GF-D8 (cell line): Measurements from ENCODE around the gene GJC2.

Source experiments
- DNase-seq: peaks from one replicate; lab custom pipeline; 2025; lab: John Stamatoyannopoulos, UW

GJC2 gene

DNA sequence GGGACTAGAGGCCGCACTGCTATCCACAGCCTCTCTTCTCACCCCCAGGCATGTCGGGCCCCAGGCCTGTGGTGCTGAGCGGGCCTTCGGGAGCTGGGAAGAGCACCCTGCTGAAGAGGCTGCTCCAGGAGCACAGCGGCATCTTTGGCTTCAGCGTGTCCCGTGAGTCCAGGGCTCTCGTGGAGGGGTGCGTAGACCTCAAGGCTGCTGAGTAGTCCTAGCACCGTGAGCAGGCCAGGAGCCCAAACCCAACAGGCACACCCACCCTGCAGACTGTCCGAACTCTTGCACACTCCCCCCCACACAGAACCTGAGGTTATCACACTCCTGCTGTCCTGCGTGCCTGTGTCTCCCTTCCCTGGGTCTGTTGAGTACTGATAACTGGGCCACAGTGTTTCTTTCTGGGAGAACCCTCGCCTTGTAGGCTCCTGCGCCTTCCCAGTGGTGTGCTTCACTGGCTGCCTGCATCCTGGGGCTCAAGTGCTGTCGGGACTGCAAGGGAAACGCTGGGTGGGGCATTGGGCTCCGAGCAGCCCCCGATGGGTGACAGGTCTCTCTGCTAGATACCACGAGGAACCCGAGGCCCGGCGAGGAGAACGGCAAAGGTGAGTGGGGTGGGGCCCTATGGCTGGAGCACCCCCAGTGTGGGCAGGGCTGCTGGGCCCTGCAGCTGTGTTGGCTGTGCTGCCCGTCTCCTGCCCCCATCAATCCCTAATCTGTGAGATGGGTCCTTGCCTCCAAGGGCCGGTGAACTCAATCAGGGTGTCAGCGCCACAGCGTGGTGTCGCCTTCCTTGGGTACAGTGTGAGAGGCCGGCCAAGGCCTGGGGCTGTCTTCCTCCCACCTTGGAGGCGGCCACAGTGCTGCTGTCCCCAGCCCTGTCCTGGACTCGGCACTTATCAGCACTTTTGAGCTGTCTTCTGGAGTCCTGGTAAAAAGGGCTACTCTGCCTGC is 4.0 kb upstream of the GJC2 start:
- DNase-seq, result no peak

DNA sequence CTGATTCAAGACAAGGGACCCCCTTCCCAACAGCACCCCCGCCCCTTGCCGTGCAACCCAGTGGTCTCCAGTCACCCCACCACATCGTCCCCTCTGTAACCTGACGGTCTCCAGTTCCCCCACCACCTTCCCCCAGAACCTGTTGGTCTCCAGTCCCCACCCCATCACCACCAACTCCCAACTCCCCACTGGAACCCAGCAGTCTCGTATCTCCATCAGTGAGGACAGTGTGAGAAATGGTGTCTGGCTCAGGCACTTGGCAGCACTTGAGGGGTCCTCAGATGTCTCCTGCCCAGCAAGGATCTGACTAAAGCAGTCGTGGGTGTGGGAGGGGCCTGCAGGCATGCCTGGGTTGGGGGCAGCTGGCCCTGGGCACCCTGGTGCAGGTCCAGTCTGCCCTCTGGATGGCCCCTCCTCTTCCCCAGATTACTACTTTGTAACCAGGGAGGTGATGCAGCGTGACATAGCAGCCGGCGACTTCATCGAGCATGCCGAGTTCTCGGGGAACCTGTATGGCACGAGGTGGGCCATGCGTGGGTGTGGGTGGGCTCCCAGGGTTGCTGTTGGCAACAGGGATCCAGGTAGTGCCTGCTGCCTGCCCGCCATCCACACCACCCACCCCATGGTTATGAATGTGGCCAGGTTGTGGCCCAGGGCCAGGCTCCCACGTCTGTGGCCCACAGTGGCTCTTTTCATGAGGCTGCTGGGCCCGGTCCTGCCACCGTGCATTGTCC is 3.1 kb upstream of the GJC2 start:
- no peak for DNase-seq

DNA sequence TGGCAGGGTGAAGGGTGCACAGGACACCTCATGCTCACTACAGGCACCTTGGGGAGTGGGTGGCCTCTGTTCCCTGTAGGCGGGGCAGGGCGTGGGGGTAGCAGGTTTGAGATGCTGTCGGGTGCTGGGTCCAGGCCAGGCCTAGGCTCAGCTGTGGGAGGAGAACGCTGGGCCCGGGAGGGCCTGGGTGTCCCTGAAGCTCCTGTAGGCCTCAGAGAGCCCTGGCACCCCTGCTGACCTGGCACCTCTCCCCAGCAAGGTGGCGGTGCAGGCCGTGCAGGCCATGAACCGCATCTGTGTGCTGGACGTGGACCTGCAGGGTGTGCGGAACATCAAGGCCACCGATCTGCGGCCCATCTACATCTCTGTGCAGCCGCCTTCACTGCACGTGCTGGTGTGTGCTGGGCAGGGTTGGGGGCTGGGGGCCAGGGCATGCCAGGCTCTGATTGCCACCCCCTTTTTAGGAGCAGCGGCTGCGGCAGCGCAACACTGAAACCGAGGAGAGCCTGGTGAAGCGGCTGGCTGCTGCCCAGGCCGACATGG is 2.5 kb upstream of the GJC2 start:
- DNase-seq, result no peak

DNA sequence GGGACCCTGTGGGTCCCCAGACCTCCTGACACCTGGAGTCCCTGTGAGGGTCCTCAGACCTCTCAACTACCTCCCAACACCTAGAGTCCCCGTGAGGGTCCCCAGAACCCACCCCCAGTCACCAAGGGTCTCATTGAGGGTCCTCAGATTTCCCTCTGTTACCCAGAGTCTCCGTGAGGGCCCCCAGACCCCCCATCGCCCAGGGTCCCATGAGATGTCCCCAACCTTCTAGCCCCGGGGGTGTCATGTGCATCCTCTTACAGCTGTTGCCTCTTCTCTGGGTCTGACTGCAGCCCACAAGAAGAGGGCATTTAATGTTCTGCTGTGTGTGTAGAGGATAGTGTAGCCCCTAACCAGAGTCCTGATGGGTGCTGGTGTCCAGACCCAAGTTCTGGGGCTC is 2.0 kb upstream of the GJC2 start:
- no peak for DNase-seq

DNA sequence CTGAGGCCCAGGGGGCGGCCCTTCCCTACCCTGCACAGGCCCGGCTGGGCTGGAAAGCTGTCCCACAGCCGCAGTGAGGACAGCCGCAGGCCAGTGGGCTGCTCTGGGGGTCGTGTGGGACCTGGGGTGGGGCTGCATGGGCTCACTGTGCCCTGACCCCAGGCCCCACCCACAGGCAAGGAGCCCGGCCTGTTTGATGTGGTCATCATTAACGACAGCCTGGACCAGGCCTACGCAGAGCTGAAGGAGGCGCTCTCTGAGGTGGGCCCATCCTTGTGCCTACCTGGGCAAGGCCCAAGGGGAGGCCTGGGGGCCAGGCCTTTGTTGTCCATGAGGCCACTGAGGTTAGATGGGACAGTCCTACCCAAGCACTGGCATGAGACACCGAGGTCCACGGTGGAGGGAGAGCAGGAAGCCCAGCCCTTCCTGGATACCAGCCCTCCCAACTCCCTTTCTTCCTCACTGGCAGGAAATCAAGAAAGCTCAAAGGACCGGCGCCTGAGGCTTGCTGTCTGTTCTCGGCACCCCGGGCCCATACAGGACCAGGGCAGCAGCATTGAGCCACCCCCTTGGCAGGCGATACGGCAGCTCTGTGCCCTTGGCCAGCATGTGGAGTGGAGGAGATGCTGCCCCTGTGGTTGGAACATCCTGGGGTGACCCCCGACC is 1.4 kb upstream of the GJC2 start:
- no peak for DNase-seq

DNA sequence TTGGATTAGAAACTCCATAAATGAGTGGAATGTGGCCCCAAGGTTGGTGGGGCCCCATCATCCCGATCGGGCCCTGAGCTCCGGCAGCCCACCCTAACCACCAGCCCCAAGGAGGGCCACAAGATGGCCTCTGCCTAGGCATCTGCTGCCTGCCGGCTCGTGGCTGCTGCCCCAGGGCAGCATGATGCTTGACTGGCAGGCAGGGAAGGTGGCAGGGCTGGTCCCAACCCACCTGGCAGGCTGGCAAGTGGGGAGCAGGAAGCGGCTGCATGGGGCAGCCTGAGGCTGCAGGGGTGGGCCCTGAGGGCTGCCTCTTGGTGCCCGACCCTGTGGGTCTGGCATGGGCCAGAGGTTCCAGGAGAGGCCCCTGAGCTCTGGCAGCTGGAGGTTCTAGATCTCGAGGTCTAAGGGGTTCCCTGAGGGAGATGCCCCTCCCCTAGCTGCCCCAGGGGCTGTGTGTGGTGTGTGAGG is 760 bp upstream of the GJC2 start:
- no peak for DNase-seq

DNA sequence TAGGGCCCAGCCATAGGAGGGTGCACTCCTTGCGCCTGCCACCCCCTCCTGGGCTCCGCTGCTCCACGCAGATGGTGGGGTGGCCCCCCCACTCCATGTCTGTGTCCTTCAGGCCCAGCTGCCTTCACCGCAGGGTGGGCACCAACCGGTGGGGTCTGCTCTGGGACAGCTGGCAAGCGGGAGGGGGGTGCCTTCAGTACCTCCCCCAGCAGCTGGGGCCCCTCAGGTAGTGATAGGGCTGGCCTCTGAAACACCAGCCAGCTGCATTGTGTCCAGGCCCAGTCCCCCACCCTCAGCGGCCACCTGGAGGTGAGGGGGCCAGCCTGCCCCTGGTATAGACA is 360 bp downstream of the GJC2 start:
- DNase-seq, result no peak

DNA sequence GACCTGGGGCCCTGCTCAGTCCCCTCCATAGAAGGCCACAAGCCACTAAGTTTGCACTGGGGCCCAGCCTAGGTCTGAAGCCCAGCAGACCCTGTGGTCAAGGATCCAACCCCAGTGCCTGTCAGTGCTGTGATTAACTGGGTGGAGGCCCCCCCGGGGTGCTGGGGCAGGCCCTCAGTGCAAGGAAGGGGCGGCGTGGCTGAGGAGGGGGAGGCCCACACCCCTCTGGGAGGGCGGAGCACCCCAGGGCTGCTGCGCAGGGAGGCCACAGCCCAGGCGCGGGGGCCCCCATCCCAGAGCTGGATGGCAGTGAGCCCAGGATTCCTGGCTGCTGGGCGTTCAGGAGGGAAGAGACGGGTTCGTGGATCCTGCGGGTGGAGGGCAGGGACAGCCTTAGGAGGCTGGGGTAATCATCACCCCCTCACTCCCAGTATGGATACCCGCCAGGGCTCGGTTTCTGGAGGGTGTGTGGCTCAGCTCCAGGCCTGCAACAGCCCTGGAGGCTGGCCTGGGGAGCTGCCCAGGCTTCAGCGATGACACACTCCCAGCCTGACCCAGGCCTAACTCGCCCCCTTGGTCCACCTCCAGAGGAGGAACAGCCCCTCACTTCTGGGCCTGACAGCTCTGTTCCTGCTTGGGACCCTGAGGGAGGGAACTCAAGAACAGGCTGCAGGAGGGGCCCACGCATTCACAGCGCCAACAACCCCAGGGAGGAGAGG is 890 bp downstream of the GJC2 start:
- no peak for DNase-seq

DNA sequence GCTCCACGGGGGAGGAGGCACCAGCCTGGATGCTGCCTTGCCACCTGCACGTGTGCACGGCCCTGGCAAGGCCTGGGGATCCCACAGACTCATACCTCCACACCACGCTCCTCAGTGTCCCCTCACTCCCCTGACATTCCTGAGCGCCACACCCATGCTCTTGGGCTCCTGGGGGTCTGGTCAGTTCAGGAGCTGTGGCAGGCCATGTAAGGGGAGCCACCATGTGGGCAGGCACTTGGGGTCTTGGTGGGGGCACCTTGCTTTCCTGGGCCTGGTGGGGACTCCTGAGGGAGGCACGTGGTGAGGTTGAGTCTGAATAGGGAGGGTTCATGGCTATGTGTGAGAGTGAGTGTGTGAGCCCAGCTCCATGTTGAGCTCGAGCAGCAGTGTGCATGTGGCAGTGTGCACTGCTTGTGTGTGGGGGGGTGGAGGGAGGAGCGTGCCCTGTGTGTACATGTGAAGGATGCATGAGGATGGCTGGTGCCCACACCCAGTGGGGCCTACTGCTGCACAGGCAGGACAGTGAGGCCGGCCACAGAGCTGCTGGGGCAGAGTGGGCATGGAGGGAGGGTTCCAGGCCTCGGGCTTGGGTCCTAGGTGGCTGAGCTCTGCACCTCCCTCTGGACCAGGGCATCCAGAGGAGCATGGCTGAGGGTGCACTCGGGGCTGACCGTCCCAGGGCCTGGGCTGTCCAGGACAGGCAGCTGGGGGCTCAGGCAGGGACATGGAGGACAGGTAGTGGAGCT is 1.6 kb downstream of the GJC2 start:
- no peak for DNase-seq

DNA sequence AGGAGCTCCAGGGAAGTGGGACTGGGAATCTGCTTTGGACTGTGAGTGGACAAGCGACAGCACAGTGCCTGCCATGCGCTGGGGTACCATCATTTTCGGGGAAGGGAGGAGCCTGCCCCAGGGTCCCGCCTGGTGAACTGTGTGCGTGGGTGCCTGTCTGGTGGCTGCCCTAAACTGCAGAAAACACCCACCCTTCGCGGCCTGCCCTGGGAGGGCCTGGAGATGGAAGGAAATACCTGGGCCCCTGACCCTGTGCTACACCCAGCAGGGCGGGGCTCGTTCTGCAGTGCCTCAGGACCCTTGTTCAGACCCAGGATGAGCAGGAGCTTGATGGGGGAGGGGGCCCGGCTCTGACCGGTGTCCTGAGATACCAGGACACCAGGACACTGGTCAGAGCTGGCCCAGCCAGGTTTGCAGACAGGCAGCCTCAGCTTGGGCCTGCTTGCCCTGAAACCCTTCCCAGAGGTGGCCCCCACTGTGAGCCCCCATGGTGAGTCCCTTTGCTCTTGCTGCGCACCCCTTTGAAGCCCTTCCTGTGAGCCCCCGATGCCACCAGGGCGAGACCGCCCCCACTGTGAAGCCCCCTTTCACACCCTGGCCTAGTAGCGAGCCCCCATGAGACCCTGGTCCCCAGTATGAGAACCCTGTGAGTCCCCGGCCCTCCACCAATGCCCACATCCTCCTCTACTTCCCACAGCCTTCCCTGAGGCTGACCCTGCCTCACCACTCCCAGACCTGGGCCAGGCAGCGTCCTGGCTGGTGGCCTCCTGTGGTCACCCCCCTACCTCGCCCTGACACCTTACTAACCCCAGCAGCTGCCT is 2.6 kb downstream of the GJC2 start:
- DNase-seq, result no peak

DNA sequence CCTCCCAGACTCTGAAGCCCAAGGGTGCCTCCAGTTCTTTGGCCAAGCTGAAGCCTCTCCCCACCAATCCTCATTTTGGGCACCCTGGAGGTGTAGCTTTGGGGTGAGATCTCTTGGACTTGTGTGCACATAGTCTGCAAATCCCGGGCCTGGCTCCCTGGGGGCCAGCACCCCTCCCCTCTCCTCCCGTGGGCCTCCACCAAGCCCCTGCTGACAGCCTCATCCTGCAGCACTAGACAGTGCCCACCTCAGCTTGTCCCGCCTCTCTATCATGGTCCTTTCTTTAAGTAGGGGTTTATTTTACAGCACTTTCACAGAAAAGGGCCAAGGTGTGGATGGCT is 3.2 kb downstream of the GJC2 start:
- DNase-seq, result no peak

DNA sequence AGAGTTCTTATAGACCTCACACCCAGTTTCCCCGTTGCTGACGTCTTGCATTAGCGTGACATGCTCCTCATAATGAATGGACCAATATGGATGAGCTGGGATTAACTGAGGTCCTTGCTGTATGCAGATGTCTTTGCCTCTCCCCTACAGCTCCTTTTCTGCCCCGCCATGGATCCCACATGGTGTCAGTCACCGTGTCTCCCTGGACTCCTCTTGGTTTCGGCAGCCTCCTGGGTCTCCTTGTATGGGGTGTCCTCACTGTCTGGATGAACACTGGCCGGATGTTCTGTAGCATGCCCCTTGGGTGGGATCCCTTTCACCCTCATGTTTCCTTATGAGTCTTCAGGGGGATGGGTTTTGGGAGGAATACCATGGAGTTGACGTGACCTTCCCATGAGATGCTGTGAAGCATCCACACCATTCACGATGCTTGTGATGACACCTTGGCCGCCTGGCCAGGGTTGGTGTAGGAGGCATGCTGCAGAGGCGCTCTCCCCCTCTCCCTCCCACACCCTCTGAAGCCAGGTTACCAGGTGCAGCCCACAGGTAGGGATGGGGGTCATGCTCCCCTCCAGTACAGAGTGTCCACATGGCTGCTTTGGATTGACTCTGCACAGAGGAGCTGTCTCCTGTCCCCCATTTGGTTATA is 4.4 kb downstream of the GJC2 start:
- no peak for DNase-seq

DNA sequence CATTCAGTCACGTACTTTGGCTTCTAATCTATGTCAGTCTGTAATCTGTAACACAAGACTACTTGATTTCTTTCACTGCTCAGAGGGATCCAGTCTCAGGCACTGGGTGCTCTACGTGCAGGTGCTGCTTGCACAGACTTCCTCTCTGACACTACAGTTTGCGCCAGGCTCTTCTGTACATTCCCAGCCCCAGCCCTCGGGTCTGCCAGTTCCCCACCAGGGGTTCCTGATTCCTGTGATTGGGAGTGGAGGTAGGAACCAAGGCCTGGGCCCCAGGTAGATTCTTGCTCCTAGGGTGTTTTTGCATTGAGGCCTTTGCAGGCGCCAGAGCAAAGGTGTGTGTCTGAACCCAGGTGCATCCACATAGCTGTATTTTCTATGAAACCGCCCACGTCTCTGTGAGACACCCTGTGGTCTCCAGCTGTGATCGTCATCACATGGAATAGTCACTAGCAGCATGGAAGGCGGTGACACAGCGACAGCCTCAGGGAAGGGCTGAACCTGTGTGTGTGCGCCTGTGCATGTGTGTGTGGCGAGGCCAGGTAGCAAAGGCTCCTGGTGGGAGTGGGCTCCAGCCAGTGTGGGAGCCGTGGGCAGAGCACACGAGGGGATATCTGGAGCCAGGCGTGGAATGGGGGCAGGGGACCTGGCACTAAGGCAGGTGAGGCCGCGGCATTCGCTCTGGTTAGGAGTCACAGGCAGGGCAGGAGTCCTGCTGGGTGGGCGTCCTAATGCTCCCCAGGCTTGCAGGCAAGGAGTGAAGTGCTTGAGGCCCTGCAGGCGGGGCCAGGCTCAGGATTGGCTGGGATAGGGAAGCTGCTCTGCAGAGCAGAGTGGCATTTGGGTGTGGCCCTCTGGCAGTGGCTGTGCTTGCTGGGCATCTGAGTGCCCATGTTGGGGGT is 5.2 kb downstream of the GJC2 start:
- no peak for DNase-seq

DNA sequence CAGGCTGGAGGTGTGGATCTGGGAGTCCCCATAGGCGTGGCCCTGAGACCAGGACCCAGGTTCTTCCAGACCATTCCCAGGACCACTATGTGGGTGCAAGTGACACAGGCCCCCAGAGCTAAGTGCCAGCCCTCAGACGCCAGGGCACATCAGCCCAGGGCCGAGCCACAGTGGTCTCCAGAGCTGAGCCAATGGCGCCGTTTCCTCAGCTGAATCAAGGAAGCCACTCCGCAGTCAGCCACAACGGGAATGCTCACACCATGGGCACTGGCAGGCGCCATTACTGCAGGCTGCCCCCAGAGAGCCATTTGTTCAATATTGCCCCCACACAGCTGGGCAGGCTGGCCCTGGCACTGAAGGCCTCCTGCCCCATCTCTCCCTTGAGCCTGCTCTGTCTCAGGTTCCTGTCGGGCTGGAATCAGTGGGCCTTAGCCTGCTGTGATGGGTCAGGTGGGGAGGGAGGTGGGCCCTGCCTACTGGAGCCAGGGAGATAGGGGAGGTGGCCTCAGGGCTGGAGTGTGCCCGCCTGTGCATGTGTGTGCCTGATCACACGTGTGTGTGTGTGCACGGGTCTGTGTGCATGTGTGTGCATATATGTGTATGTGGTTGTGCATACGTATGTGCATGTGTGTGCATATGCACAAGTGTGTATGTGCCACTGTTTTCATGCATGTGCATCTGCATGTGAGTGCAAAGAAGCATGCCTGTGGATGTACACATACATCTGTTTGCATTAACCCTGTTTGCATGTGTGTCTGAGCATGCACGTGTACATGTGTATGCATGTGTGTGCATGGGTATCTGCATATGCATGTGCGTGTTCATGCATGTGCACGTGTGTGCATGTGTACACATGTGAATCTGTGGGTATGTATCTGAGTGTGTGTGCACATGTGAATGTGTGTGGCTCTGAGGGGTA is 6.1 kb downstream of the GJC2 start:
- no peak for DNase-seq

DNA sequence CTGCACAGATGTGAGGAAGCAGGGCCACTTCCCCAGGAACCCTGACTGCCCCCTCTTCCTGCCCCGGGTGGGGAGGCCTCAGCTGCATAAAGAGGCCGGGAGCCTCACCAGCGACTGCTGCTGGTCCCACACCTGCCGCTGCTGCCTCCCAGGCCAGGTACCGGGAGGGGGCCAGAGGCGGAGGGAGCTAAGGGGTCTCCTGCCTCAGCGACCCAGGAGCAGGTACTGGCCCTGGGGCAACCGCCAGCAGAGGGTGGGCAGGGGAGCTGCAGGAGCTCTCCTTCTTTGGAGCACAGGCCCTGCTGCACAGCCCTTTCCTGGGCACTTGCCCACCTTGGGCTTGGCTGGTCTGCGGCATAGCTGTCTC is 6.8 kb downstream of the GJC2 start:
- no peak for DNase-seq

DNA sequence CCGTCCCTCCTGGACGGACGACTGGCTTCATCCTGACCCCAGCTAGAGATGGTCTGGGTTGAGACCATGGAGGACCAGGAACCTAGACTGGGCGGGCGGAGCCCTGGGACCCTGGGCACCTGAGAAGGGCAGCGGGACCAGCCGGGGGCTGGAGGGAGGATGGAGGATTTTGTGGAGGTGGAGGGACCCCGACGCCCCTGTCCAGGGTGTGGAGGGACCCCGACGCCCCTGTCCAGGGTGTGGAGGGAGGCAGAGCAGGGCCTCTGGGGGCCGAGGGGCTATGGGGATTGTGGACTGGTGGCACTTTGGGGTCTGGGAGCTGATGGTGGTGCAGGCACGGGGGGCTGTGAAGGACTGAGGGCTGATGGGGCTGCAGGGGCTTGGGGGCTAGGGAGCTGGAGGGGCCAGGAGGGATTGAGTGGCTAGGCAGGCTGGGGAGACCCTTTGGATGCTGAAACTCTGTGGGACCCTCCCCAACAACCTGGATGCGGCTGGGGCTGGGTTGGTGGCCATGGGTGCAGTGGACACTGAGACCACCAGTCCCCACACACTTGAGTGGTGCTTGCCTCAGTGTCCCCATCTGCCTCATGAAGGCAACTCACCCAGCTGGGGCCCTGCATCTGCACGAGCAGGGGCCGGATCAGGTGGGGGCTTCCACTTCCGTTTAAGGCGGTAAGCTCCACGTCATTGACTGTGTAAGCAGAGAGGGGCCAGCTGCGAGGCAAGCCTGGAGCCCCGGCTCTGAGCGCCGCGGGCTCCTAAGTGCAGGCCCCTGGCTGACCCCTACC is 7.4 kb downstream of the GJC2 start:
- DNase-seq, result no peak

DNA sequence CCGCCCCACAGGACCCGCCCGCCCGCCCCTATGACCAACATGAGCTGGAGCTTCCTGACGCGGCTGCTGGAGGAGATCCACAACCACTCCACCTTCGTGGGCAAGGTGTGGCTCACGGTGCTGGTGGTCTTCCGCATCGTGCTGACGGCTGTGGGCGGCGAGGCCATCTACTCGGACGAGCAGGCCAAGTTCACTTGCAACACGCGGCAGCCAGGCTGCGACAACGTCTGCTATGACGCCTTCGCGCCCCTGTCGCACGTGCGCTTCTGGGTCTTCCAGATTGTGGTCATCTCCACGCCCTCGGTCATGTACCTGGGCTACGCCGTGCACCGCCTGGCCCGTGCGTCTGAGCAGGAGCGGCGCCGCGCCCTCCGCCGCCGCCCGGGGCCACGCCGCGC is 8.0 kb downstream of the GJC2 start:
- no peak for DNase-seq
